Ishikawa (cell line): Measurements from ENCODE around the gene NR1H4.

Source experiments
- EP300 ChIP-seq: IDR thresholded peaks from 2 replicates; pipeline ENCODE4 v1.6.1; 2012; ENCODE audit warnings: borderline replicate concordance
- TF ChIP-seq, protein P1 (sequence below): IDR thresholded peaks from 2 replicates; pipeline ENCODE4 v1.6.1; 2012

DNA sequence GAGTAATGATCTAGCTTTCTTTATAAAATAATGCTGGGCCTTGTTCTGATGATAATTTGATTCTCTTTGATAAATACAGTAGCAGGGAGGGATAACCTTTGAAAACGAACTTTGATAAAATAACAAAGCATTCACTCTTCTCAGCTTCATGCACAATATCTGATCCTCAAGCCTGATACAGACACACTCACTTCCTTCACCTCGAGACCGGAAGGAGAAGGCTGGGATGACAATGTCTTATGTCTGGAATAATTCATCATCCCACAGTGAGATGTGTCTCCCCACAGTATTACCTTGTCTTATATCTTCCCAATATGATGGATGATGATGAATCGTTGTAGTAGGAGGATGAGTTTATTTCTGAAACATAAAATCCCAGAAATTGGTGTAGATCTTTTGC lies 15.5 kb upstream of the NR1H4 start:
- TF ChIP-seq, protein P1, sequence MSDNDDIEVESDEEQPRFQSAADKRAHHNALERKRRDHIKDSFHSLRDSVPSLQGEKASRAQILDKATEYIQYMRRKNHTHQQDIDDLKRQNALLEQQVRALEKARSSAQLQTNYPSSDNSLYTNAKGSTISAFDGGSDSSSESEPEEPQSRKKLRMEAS = no peak
- no peak for TF ChIP-seq EP300
